Stimulated activated CD4-positive, alpha-beta T cell treated with anti-CD3 and anti-CD28 coated beads, TNF-alpha, amount 100 ng/mL, for 48 hours (primary cell): ENCODE data around the gene IER5.

ENCODE experiments used
- DNase-seq, 3 donors: peaks; one replicate each; pipeline ENCODE4 v3.0.0-alpha.2; 2020; ENCODE audit warnings: low read depth in 3 of 3

IER5 gene

GRCh38 chr1:181076852-181077251, 11.6 kb upstream of the IER5 start:
- no peak for DNase-seq

DNA sequence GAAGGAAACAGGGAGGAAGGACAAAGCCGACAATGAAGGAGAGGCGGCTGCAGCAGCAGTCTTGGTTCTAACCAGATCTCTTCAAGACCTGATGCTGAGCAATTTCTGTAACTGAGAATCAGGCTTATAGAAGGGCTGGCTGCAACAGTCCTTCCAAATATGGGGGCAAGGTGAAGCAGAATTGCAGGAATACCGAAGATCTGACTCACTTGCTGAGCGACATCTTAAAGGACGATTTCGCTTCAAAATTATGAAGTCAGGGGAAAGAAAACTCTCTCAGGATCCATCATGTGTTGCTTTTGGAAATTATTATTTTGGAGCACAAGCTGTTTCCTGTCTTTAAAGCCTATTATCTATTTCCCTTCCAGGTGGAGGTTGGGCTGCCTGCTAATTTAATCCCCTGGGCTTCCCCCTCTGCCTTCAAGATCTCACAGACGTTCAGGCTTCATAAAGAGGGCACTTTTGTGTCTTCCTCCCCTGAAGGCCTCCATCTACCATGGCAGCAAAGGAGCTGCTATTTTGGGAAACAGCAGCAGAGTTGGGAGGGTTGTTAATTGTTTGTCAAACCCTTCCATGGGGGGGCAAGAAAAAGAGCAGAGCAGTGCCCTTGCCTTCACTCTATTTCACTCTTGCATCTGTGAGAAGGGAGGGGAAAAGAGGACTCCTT, 10.8 kb upstream of the IER5 start:
- no peak for DNase-seq

GRCh38 chr1:181079382-181079781, 9.1 kb upstream of the IER5 start:
- DNase-seq = no peak

GRCh38 chr1:181079920-181080319, 8.6 kb upstream of the IER5 start:
- no peak for DNase-seq

GRCh38 chr1:181080556-181080955, 7.9 kb upstream of the IER5 start:
- DNase-seq = no peak

DNA sequence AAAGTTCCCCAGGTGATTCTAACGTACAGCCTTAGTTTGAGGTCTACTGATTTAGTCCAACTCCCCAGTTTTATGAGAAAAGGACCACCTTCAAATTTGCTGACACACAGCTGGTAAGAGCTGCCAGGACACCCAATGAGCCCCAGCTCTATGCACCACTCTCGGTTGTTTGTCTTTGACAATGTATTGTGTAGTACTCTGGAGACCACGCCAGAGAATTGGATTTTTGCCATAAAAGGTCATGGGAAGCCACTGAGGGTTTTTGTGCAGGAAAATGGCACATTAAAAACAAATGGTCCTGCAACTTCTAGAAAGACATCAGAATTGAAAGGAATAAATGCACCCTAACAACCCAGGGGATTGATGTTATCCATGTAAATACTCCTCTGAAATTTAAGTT, 7.1 kb upstream of the IER5 start:
- no peak for DNase-seq

GRCh38 chr1:181083842-181084605, 4.5 kb upstream of the IER5 start:
- peak in 1 of 3 donors; percentile 31 for DNase-seq

DNA sequence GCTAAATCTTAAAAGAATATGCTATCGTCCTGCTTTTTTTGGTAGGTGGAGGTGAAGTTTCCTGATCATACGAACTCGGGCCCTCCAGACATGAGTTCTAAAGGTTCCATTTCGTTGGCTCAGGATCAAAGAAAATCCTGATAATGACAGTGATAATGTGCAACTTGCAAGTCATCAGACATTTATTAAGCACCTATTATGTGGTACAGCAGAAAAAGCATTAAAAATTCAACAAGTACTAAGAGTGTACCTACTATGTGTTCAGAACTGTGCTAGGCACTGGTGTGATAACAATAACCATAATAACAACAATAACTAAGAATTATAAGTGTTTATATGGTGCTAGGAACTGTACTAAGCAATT, 3.9 kb upstream of the IER5 start:
- DNase-seq = no peak

DNA sequence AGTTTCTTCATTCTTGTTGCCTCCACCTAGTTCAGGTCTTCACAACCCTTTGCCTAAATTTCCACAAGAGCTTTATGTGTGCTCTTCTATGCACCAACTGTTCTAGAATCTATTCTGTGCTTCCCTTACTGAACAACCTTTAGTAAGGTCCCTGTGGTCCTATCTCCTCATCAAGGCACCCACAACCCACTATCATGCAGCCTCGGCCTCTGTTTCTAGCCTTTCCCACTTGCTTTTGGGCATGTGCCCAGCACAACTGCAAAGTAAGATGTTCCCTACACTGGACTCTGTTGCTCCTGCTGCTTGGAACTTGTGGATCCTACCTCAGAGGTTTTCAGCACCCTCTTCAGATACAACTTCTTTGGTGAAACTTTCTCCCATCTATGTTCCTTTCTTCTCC, 2.4 kb upstream of the IER5 start:
- DNase-seq = no peak

DNA sequence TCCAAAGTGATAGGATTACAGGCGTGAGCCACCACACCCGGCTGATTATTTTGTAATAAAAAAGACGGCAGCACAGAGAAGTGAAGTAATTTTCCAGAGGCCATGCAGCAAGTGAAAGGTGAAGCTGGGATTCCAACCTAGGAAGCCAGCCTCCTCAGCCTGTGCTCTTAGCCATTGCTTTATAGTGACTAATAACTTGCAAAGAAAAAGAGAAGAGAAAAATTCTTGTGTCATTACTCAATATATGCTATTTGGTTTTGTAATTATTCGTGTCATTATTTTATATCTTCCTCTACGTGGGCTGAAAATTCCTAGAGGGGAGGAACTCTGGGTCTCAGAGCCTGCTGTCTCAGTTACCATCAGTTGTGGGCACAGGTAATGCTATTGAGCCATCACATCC, 1.6 kb upstream of the IER5 start:
- no peak for DNase-seq

DNA sequence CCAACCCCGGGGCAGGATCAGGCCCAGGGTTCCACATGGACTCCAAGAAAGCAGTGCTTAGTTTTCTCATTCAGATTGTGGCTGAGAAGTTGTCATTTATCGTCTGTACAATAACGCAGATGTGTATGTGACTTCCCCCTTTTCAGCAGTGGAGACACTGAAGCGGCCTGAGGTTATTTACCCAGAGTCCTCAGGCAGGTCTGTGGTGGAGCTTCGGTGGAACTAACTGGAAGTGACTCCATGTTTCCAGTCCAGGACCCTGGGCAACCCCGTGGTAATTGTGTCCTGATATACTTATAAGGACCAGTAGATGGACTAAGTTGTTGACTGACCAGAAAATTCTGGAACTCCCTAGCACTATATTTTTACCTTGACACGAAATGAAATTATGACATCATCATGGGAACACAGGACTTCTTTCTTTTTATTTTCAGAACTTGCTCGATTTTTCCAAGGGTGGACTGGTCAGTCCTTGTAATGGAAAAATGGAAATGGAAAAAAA, 1.0 kb upstream of the IER5 start:
- no peak for DNase-seq

DNA sequence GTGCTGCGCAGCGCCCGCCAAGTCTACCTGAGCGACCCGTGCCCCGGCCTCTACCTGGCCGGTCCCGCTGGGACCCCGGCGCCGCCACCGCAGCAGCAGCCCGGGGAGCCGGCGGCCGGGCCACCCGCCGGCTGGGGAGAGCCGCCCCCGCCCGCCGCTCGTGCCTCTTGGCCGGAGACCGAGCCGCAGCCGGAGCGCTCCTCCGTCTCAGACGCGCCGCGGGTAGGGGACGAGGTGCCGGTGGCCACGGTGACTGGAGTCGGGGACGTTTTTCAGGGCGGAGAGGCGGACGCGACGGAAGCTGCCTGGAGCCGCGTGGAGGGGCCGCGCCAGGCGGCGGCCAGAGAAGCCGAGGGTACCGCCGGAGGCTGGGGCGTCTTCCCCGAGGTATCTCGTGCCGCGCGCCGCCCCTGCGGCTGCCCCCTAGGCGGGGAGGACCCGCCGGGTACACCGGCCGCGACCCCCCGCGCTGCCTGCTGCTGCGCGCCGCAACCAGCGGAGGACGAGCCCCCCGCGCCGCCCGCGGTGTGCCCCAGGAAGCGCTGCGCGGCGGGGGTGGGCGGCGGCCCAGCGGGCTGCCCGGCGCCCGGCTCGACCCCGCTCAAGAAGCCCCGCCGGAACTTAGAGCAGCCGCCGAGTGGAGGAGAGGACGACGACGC, 646 bp downstream of the IER5 start:
- DNase-seq = no peak

GRCh38 chr1:181089676-181090544, 1.4 kb downstream of the IER5 start:
- peak; percentile 44 to 61 (median 59) for DNase-seq

DNA sequence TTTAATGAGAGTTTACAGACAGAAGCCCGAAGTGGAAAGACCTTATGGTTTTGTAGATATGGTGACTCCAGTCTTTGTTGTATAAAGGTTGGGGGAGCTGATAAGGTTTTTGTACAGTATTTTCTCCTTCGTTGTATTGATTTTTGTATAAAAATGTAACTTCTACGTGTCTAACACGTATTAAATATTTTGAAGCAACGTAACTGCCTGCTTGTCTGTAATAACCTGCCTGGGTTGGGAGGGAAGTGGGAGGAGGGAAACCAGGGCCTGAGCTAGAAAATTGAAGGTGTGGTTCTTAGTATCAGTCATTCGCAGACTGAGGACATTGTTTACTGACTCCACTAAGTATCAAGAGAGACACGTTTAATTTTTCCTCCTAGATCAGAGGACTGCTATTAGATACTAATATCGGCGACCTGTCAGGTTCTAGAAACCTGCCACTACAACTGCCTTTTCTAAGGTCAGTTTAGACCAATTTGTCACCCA, 2.2 kb downstream of the IER5 start:
- DNase-seq = peak in 1 of 3 donors; percentile 37

- no peak for DNase-seq
Measured at GRCh38 chr1:181091309-181092040, 3.0 kb downstream of the IER5 start.

DNA sequence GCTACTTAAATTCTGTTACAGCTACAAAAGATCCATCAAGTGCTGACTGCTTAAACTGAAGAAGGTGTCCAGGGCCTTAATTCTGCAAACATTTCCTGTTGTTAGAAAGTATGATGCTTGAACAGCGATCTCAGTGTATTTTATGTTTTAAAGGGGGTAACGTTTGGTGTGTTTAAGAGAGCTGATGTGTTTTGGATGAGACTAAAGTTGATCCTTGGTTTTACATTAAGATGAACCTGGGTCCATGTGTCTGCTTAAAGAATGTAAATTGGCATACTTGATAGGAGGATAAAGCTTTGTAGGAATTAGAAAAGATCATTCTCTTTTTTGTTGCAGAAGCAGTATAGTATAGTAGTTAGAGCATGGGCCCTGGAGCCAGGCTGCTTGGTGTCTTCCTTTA, 3.6 kb downstream of the IER5 start:
- no peak for DNase-seq

- no peak for DNase-seq
Measured at GRCh38 chr1:181092883-181093458, 4.5 kb downstream of the IER5 start.

GRCh38 chr1:181094416-181095212, 6.1 kb downstream of the IER5 start:
- DNase-seq = no peak

DNA sequence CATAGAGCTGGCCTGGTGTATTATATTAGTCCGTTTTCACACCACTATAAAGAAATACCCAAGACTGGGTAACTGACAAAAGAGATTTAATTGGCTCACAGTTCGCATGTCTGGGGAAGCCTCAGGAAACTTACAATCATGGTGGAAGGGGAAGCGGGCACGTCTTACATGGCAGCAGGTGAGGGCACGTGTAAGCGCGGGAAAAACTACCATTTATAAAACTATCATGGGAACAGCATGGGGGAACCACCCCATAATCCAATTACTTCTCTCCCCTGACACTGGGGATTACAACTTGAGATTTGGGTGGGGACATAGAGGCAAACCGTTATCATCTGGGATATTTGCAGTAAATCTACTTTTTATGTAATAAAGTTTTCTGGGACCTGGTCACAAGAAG, 6.8 kb downstream of the IER5 start:
- no peak for DNase-seq

DNA sequence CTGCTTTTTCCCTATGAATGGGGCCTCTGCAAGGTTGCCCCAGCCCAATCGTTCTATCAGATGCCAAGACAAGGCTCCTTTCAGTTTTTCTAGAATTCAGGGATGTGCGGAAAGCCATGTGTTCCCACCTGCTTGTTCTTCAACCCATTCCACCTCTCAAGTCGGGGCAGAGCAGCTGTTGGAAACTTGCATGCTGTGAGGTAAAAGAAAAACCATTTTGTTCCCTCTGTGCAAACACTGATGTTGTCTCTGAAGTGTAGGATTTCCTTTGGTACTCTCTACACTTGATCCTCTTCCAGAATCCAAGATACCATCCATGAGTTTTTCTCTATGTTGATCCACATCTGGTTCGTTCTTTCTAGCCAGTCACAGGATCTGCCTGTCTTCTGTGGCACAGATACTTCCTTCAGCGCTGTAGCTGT, 7.3 kb downstream of the IER5 start:
- no peak for DNase-seq
